Measurements from ENCODE around the gene CFAP74.

The CFAP74 gene

DNA sequence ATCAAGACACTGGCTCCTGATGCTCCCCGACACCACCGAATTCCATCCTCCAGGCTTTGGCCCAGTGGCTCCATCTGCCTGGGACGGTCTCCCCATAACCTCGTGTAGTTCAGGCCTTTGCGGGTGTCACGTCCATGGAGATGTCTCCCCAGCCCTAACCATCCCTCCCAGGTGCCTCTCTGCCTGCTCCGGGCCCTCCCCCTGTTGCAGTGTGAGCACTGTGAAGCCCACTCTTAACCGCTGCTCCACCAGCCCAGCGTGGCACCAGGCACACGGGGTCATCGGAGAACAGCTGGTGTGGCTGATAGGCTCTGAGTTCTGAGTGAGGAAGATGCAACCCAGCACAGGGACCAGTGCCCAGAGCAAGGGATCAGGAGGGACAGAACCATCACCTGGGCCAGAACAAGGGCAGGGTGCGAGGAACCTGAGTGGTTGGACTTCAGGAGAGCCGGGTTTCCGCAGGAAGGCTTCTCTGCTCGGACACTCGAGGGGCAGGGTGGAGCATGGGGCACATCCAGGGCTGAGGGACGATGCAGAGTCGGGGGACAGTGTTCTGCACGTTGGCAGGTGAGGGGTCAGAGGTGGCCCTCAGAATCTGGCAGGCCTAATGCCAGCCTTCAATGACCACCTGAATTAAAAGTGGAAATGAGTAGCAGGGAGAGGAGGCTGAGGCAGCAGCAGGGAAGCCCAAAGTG lies 110.1 kb downstream of the CFAP74 start:
- TF ChIP-seq, protein P1, sequence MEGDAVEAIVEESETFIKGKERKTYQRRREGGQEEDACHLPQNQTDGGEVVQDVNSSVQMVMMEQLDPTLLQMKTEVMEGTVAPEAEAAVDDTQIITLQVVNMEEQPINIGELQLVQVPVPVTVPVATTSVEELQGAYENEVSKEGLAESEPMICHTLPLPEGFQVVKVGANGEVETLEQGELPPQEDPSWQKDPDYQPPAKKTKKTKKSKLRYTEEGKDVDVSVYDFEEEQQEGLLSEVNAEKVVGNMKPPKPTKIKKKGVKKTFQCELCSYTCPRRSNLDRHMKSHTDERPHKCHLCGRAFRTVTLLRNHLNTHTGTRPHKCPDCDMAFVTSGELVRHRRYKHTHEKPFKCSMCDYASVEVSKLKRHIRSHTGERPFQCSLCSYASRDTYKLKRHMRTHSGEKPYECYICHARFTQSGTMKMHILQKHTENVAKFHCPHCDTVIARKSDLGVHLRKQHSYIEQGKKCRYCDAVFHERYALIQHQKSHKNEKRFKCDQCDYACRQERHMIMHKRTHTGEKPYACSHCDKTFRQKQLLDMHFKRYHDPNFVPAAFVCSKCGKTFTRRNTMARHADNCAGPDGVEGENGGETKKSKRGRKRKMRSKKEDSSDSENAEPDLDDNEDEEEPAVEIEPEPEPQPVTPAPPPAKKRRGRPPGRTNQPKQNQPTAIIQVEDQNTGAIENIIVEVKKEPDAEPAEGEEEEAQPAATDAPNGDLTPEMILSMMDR (IDR thresholded peaks at IDR 0.05): no peak

DNA sequence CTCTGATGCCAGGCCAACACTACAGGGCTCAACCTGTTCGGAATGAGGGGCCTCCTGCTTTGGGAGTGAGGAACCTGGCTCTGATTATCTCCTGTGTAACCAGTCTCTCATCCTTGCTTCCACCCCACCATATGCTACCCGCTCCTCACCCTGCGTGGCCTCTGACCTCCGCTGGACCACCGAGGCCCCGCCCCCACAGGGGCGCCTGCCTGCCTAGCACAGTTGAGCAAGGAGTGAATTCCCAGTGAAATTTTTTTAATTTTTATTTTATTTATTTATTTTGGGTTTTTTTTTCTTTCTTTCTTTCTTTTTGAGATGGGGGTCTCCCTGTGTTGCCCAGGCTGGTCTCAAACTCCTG lies 110.8 kb downstream of the CFAP74 start:
- TF ChIP-seq, protein P1 (IDR thresholded peaks at IDR 0.05): no peak

DNA sequence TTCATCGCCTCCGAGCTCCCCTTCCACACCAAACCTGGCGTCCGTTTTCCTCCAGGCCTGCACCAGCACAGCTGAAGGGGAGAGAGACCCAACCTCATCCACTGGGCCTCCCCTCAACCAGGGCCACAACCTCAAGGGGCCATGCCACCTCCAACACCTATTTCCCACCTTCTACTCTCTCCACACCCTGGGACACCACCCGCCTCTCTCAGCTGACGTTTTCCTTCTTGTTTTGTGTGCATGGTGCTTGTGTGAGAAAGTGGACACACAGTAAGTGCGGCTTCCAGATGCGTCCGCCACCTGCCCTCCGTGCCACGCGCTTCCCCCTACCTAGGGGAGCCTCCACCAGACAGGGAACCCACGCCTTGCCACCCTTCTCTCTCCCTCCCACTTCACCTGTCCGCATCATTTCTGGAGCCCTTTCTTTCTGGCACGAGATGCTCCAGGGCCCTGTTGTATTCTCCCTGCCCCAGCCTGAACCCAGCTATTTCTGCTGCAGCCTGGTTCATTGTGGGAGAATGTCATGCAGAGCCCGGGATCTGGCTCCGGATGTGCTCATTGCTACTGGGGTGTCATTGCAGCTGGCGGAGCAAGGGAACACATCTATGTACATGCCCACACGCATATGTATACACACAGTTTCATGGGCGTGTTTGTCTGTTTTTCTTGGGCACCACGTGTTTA lies 111.4 kb downstream of the CFAP74 start:
- TF ChIP-seq, protein P1 (IDR thresholded peaks at IDR 0.05): no peak

DNA sequence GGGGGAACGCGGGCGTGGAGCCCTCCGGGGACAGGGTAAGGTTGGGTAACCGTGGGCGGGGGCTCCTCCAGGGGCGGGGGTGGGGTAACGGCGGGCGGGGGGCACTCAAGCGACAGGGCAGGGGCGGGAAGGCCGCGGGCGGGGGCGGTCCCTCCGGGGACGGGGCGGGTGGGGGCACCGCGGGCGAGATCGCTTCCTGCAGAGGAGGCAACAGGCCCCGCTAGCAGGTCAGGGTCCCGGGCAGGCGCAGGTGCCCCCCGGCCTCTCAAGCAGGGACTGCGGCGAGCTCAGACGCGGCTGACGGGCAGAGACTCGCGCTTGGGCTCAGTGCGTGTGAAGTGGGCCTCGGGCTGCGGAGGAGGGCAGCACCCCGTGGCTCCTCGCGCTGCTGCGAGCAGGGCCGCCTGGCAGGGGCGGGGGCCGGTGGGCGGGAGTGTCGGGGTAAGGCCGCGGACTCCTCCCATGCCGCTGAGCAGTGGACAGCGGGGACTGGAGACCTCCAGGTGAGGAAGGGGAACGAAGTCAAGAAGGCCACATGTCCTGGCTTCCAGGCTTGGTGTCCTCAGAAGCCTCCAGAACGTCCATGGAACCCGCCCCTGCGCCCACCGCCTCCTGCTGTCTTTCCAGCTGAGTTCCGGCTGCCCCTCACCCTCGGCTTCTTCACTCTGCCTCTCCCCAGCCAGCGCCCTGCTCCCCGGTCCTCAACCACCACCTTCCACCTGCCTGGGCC lies 112.1 kb downstream of the CFAP74 start:
- TF ChIP-seq, protein P1 (IDR thresholded peaks at IDR 0.05): no peak

DNA sequence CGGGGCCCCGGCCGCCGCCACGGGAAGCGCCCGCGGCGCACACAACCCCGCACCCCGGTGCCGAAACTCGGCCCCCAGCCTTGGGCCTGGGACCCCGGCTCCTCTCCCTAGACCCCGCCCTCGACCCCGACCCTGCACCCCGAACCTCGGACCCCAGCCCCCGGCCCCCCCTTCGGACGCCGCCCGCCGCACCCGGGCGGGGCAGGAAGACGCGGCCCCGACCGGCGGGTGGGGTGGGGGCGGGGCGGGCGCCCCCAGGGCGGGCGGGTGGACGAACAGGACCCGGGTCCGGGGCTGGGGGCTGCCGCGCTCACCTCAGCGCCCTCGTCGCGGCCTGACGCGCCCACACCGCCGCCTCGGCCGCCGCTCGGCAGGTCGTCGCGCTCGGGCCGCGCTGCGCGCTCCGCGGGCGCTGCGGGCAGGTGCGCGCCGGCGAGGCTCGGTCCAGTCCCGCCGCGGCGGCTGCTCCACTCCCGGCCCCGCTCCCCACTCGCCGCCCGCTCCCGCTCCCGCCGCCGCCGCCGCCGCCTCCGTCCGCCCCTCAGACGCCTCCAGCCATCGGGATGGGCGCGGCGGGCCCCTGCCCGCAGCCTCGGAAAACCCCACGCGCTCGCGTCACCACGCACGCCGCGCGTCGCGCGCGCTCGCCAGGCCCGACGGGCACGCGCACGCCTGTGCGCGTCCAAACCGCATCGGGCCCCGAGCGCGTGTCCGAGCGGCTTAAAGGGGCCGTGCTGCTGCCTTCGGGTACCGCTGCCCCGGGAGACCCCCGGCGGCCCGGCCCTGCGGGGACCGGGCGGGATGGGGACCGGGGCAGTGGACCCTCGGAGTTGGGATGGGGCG lies 112.9 kb downstream of the CFAP74 start, which contains the start of gene GNB1:
TSS of gene GNB1 (minus strand) at position 582 of the 843 bp plus-strand sequence. CDS start 65,634 bp downstream, outside the sequence.
- TF ChIP-seq, protein P1 (IDR thresholded peaks at IDR 0.05): no peak

DNA sequence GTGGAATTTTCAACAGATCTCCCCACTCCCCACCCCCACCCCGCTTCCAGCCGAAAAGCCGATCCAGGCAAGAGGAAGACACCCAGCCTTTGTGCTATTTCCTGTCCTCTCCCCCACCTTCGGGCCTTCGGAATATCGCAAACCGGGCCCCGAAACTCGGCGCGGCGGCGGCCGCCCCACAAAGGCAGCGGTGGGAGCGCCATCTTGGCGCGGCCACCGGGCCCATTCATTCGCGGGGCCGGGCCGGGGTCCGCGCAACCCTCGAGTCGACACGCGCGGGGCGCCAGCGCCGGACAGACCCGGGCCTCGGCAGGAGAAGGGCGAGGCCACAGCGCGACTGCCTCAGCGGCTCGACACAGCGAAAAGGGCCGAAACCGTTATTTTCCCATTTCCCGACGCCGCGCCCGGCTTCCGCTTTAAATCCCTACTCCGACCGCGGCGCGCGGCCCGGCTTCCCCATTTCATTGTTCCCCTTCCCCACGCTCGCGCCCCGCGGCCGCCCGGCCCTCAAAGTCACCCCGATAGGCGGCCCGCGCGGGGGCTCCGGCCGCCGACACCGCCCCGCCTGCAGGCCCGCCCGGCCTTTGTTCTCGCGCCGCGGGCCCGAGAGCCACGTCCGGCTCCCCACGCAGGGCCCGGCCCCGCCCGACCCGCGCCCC lies 113.6 kb downstream of the CFAP74 start:
- TF ChIP-seq, protein P1 (IDR thresholded peaks at IDR 0.05): no peak

All from LNCAP (cell line).